Body of pancreas (tissue), 4 donors: Measurements from ENCODE around the gene ALDH1B1.

ENCODE experiments used
- POLR2A ChIP-seq, 3 donors: fragments of 450-650 bp; IDR thresholded peaks; one replicate each; pipeline ENCODE4 v1.6.1; 2016; ENCODE audit warnings: antibody characterized with exemption in 3 of 3, mild to moderate bottlenecking in 2 of 3
- TF ChIP-seq, protein P1 (sequence below), 7 experiments: fragments of 450-650 bp in 4 of 7; fragments of 200-600 bp in 3 of 7; sonication (generic) in 3 of 7; IDR thresholded peaks; one replicate each; pipeline ENCODE4 v1.5.1; 2016 to 2019; ENCODE audit warnings: antibody characterized with exemption in 7 of 7

DNA sequence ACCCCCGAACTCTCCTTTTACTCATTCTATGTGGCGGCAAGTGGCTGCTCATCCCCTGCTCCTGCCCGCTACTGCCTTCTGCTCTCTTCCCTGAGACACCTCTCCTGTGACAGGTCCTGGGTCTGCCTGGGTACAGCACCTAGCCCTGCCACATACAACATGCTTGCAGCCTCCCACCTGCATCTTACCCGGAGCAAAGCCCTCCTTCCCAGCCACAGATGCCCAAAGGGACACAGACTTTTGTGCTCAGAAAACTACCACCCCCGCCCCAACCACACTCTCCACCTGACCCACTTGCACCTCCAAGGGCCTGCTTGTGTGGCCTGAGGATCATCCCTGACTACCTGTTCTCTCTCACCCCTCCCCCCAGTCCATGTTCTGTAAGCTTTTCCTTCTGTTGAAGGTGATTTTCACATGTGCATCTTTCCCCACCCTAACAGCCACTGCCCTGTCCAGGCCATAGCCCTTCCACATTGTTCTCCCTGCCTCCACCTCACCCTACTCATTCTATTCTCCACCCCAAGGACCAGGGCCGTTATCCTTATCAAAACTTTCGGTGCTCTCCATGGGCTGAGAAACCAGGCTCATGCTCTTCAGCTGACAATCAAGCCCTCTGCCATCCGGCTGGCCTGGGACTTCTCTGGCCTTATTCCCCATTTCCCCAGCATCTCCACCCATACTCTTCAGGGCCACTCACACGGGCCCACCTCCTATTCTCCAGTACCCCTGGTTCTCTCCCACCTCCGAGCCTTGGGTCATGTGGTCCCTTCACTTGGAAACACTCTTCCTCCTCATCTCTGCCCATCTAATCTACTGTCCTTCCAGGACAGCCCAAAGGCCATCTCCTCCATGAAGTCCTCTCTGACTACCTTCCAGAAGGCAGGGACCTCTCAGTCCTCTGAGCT is 46.4 kb upstream of the ALDH1B1 start:
- TF ChIP-seq, protein P1, sequence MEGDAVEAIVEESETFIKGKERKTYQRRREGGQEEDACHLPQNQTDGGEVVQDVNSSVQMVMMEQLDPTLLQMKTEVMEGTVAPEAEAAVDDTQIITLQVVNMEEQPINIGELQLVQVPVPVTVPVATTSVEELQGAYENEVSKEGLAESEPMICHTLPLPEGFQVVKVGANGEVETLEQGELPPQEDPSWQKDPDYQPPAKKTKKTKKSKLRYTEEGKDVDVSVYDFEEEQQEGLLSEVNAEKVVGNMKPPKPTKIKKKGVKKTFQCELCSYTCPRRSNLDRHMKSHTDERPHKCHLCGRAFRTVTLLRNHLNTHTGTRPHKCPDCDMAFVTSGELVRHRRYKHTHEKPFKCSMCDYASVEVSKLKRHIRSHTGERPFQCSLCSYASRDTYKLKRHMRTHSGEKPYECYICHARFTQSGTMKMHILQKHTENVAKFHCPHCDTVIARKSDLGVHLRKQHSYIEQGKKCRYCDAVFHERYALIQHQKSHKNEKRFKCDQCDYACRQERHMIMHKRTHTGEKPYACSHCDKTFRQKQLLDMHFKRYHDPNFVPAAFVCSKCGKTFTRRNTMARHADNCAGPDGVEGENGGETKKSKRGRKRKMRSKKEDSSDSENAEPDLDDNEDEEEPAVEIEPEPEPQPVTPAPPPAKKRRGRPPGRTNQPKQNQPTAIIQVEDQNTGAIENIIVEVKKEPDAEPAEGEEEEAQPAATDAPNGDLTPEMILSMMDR (IDR thresholded peaks at IDR 0.05), result no peak
- TF ChIP-seq POLR2A (IDR thresholded peaks at IDR 0.05), result no peak
